Measurements from ENCODE around the gene ELMO1.

The ELMO1 gene

DNA sequence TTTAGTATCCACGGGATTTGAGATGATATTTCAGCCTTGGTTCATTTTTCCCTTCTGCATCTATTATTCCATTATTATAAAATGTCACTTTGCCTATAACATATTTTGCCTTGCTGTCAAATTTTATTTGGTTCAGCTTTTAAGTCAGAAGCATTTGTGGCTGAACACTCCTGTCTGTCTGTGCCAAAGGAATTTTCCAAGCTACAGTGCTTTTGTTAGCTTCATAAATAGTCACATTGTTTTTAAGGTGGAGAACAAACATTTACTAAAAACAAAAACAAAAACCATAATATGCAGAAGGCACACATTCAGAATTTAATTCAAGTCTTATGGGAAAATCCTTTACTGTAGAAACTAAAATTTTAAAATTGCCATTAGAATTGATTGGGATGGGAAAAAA is 33.8 kb upstream of the ELMO1 start:
- no CpG with 5 or more reads among the region's 1 CpG for WGBS (ENCODE audit: extremely low coverage, insufficient coverage, insufficient read length)
- H4K8ac ChIP-seq (ENCODE audit: low read depth, low read length) = no peak overlapping the region
- no peaks in the 10 kb centered on the region for H3K27me3 ChIP-seq (ENCODE audit: insufficient read depth, low read length)
- H3K14ac ChIP-seq (ENCODE audit: low read length) = no peak overlapping the region
- DNase-seq = no peak
- H3K4ac ChIP-seq (ENCODE audit: low read depth, low read length) = no peak overlapping the region
- no peak overlapping the region for H3K23ac ChIP-seq (ENCODE audit: low read length)
- H3K79me2 ChIP-seq (ENCODE audit: control insufficient read depth, insufficient read depth, low read length, poor library complexity) = no peaks in the 10 kb centered on the region
- no peak overlapping the region for H2BK5ac ChIP-seq (ENCODE audit: low read depth, low read length, poor library complexity)
- H3K36me3 ChIP-seq (ENCODE audit: control insufficient read depth in 1 of 2, insufficient read depth in 2 of 2, low read length in 2 of 2) = no peaks in the 10 kb centered on the region
- no peak overlapping the region for H3K4me2 ChIP-seq (ENCODE audit: low read length)
- no peak overlapping the region for H3K9ac ChIP-seq (ENCODE audit: low read length)
- H2AK5ac ChIP-seq (ENCODE audit: low read length) = no peak overlapping the region
- no peak overlapping the region for H3K4me3 ChIP-seq (ENCODE audit: low read depth, low read length)
- peaks cover 2% of the 10 kb centered on the region for H3K9me3 ChIP-seq (ENCODE audit: insufficient read depth, low read depth, low read length)
- no peak overlapping the region for H2BK12ac ChIP-seq (ENCODE audit: low read length)
- no peak overlapping the region for H2AFZ ChIP-seq (ENCODE audit: insufficient read depth, low read length, poor library complexity)
- no peak overlapping the region for H4K12ac ChIP-seq (ENCODE audit: low read depth, low read length)
- H4K91ac ChIP-seq (ENCODE audit: low read depth, low read length) = no peak overlapping the region
- H3K27ac ChIP-seq (ENCODE audit: low read depth, low read length) = no peak overlapping the region
- H3K4me1 ChIP-seq (ENCODE audit: control insufficient read depth in 1 of 2, insufficient read depth in 2 of 2, low read length in 2 of 2) = peaks cover 6 to 8% of the 10 kb centered on the region in 2 experiments
- no peak overlapping the region for H3K18ac ChIP-seq (ENCODE audit: low read length)
- no peaks in the 10 kb centered on the region for H3K79me1 ChIP-seq (ENCODE audit: low read length)
- no peak overlapping the region for H2BK120ac ChIP-seq (ENCODE audit: insufficient read depth, low read length, poor library complexity)

GRCh38 chr7:37481722-37482288 is 33.1 kb upstream of the ELMO1 start:
- no peak overlapping the region for H4K91ac ChIP-seq (ENCODE audit: low read depth, low read length)
- H3K4me3 ChIP-seq (ENCODE audit: low read depth, low read length) = no peak overlapping the region
- DNase-seq = no peak
- H3K14ac ChIP-seq (ENCODE audit: low read length) = no peak overlapping the region
- H3K18ac ChIP-seq (ENCODE audit: low read length) = no peak overlapping the region
- H2BK12ac ChIP-seq (ENCODE audit: low read length) = no peak overlapping the region
- no peak overlapping the region for H3K9ac ChIP-seq (ENCODE audit: low read length)
- peaks cover 6 to 8% of the 10 kb centered on the region in 2 experiments for H3K4me1 ChIP-seq (ENCODE audit: control insufficient read depth in 1 of 2, insufficient read depth in 2 of 2, low read length in 2 of 2)
- H3K79me1 ChIP-seq (ENCODE audit: low read length) = no peaks in the 10 kb centered on the region
- H2AFZ ChIP-seq (ENCODE audit: insufficient read depth, low read length, poor library complexity) = no peak overlapping the region
- peak overlapping the region; percentile 4 for H3K27ac ChIP-seq (ENCODE audit: low read depth, low read length)
- H3K9me3 ChIP-seq (ENCODE audit: insufficient read depth, low read depth, low read length) = no peaks in the 10 kb centered on the region
- no peak overlapping the region for H3K4me2 ChIP-seq (ENCODE audit: low read length)
- no peak overlapping the region for H2AK5ac ChIP-seq (ENCODE audit: low read length)
- WGBS (ENCODE audit: extremely low coverage, insufficient coverage, insufficient read length) = no CpG with 5 or more reads among the region's 5 CpGs
- no peak overlapping the region for H3K4ac ChIP-seq (ENCODE audit: low read depth, low read length)
- H3K36me3 ChIP-seq (ENCODE audit: control insufficient read depth in 1 of 2, insufficient read depth in 2 of 2, low read length in 2 of 2) = no peaks in the 10 kb centered on the region
- H4K8ac ChIP-seq (ENCODE audit: low read depth, low read length) = no peak overlapping the region
- no peak overlapping the region for H3K23ac ChIP-seq (ENCODE audit: low read length)
- no peak overlapping the region for H4K12ac ChIP-seq (ENCODE audit: low read depth, low read length)
- H2BK120ac ChIP-seq (ENCODE audit: insufficient read depth, low read length, poor library complexity) = no peak overlapping the region
- H2BK5ac ChIP-seq (ENCODE audit: low read depth, low read length, poor library complexity) = no peak overlapping the region
- no peaks in the 10 kb centered on the region for H3K79me2 ChIP-seq (ENCODE audit: control insufficient read depth, insufficient read depth, low read length, poor library complexity)
- H3K27me3 ChIP-seq (ENCODE audit: insufficient read depth, low read length) = no peaks in the 10 kb centered on the region

DNA sequence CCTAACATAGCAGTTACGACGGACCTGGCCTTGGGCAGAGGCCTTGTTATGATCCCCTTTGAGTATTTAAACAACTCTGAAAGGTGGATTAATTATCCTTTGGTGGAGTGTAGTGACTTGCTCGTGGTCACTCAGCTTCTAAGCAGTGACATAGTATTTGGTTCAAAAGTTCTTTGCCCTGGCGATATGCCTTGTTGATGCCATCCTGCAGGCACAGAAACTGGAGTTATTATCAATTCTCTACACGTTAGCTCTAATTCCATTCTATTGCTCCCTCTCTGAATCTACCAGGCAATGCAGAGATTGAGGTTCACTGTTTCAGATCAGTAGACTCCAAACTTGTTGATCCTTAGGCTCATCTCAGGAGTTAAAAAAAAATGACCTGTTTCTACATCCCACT is 32.5 kb upstream of the ELMO1 start:
- Histone ChIP-seq H2BK120ac (ENCODE audit: insufficient read depth, low read length, poor library complexity) (no peak overlapping the region), H3K14ac (ENCODE audit: low read length) (no peak overlapping the region), H4K12ac (ENCODE audit: low read depth, low read length) (no peak overlapping the region), H2BK12ac (ENCODE audit: low read length) (no peak overlapping the region), H4K8ac (ENCODE audit: low read depth, low read length) (no peak overlapping the region), H2AK5ac (ENCODE audit: low read length) (no peak overlapping the region), H3K4me2 (ENCODE audit: low read length) (peak overlapping the region; percentile 10), H3K4me3 (ENCODE audit: low read depth, low read length) (no peak overlapping the region), H3K9me3 (ENCODE audit: insufficient read depth, low read depth, low read length) (no peaks in the 10 kb centered on the region), H3K18ac (ENCODE audit: low read length) (no peak overlapping the region), H3K27ac (ENCODE audit: low read depth, low read length) (no peak overlapping the region), H3K79me1 (ENCODE audit: low read length) (no peaks in the 10 kb centered on the region), H2AFZ (ENCODE audit: insufficient read depth, low read length, poor library complexity) (no peak overlapping the region), H3K4me1 (ENCODE audit: control insufficient read depth in 1 of 2, insufficient read depth in 2 of 2, low read length in 2 of 2) (peaks cover 6 to 8% of the 10 kb centered on the region in 2 experiments), H3K36me3 (ENCODE audit: control insufficient read depth in 1 of 2, insufficient read depth in 2 of 2, low read length in 2 of 2) (no peaks in the 10 kb centered on the region), H3K23ac (ENCODE audit: low read length) (no peak overlapping the region), H4K91ac (ENCODE audit: low read depth, low read length) (no peak overlapping the region), H3K4ac (ENCODE audit: low read depth, low read length) (no peak overlapping the region), H3K27me3 (ENCODE audit: insufficient read depth, low read length) (no peaks in the 10 kb centered on the region), H3K79me2 (ENCODE audit: control insufficient read depth, insufficient read depth, low read length, poor library complexity) (no peaks in the 10 kb centered on the region), H2BK5ac (ENCODE audit: low read depth, low read length, poor library complexity) (no peak overlapping the region), H3K9ac (ENCODE audit: low read length) (no peak overlapping the region)
- no CpG with 5 or more reads among the region's 5 CpGs for WGBS (ENCODE audit: extremely low coverage, insufficient coverage, insufficient read length)
- no peak for DNase-seq

GRCh38 chr7:37480041-37481031 is 31.7 kb upstream of the ELMO1 start:
- Histone ChIP-seq H2BK12ac (ENCODE audit: low read length) (peak overlapping the region; percentile 4), H3K36me3 (ENCODE audit: control insufficient read depth in 1 of 2, insufficient read depth in 2 of 2, low read length in 2 of 2) (no peaks in the 10 kb centered on the region), H3K18ac (ENCODE audit: low read length) (no peak overlapping the region), H3K4me1 (ENCODE audit: control insufficient read depth in 1 of 2, insufficient read depth in 2 of 2, low read length in 2 of 2) (peaks cover 6 to 8% of the 10 kb centered on the region in 2 experiments), H3K4me2 (ENCODE audit: low read length) (peak overlapping the region; percentile 10), H3K79me1 (ENCODE audit: low read length) (no peaks in the 10 kb centered on the region), H3K14ac (ENCODE audit: low read length) (no peak overlapping the region), H2AFZ (ENCODE audit: insufficient read depth, low read length, poor library complexity) (no peak overlapping the region), H3K9me3 (ENCODE audit: insufficient read depth, low read depth, low read length) (no peaks in the 10 kb centered on the region), H3K9ac (ENCODE audit: low read length) (no peak overlapping the region), H3K27me3 (ENCODE audit: insufficient read depth, low read length) (no peaks in the 10 kb centered on the region), H4K91ac (ENCODE audit: low read depth, low read length) (no peak overlapping the region), H3K4me3 (ENCODE audit: low read depth, low read length) (no peak overlapping the region), H3K23ac (ENCODE audit: low read length) (no peak overlapping the region), H2BK120ac (ENCODE audit: insufficient read depth, low read length, poor library complexity) (no peak overlapping the region), H3K4ac (ENCODE audit: low read depth, low read length) (no peak overlapping the region), H4K12ac (ENCODE audit: low read depth, low read length) (no peak overlapping the region), H2BK5ac (ENCODE audit: low read depth, low read length, poor library complexity) (no peak overlapping the region), H4K8ac (ENCODE audit: low read depth, low read length) (no peak overlapping the region), H3K79me2 (ENCODE audit: control insufficient read depth, insufficient read depth, low read length, poor library complexity) (no peaks in the 10 kb centered on the region), H3K27ac (ENCODE audit: low read depth, low read length) (no peak overlapping the region), H2AK5ac (ENCODE audit: low read length) (no peak overlapping the region)
- WGBS (ENCODE audit: extremely low coverage, insufficient coverage, insufficient read length) = no CpG with 5 or more reads among the region's 11 CpGs
- no peak for DNase-seq

Measured in trophoblast cell (in vitro differentiated cells and primary cell).